ENCODE data around the gene RBMS3. TPM values are rescaled to one million over a fixed set of nuclear protein-coding genes. Genes with fewer than 3 reads are reported as not detected.

Gene RBMS3
- total RNA-seq, 3 donors from 2014 or later, result 48.4 to 117 (median 103) TPM

- Histone ChIP-seq H3K36me3 (no peaks in the 10 kb centered on the region), H3K4me3 (no peak overlapping the region), H3K4me1 (peaks cover 0 to 9% of the 10 kb centered on the region in 2 donors), H3K27me3 (no peaks in the 10 kb centered on the region), H3K9me3 (no peaks in the 10 kb centered on the region), H3K27ac (peak overlapping the region; percentile 80 to 83)
- no peak for TF ChIP-seq POLR2A (IDR thresholded peaks at IDR 0.05)
- TF ChIP-seq, protein P1, sequence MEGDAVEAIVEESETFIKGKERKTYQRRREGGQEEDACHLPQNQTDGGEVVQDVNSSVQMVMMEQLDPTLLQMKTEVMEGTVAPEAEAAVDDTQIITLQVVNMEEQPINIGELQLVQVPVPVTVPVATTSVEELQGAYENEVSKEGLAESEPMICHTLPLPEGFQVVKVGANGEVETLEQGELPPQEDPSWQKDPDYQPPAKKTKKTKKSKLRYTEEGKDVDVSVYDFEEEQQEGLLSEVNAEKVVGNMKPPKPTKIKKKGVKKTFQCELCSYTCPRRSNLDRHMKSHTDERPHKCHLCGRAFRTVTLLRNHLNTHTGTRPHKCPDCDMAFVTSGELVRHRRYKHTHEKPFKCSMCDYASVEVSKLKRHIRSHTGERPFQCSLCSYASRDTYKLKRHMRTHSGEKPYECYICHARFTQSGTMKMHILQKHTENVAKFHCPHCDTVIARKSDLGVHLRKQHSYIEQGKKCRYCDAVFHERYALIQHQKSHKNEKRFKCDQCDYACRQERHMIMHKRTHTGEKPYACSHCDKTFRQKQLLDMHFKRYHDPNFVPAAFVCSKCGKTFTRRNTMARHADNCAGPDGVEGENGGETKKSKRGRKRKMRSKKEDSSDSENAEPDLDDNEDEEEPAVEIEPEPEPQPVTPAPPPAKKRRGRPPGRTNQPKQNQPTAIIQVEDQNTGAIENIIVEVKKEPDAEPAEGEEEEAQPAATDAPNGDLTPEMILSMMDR (IDR thresholded peaks at IDR 0.05), result no peak
- no peak for TF ChIP-seq POLR2AphosphoS5 (IDR thresholded peaks at IDR 0.05)
- DNase-seq (ENCODE audit: low spot score in 2 of 2), result no peak
- intact Hi-C loops (cut with DNase I; ENCODE audit: low total_unique reads), result loop anchor here (2.0 kb wide), 1 partner anchor 30 kb away; no protein-coding TSS in a partner anchor
Observed at GRCh38 chr3:29696311-29696710, 415.4 kb downstream of the RBMS3 start.

DNA sequence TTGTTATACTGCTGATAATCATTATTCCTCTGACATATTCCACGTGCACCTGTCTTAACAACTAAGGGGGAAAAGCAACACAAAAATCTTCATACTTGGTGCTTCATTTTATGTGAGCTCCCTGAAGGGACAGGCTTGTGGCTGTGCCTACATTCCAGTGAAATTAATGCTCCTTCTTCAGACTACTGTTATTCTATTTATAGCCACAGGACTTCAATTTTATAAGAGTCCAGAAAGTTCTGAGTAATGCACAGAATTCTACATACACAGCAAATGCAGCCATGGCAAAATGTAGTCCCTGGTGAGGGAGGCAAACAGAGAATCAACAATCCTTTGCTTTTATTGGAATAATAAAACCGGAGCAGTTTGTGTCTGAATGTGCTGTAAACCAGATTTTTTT, 417.1 kb downstream of the RBMS3 start:
- Histone ChIP-seq H3K9me3 (no peaks in the 10 kb centered on the region), H3K27ac (peak overlapping the region in 1 of 2 donors; percentile 25), H3K4me1 (peaks cover 0 to 9% of the 10 kb centered on the region in 2 donors), H3K36me3 (no peaks in the 10 kb centered on the region), H3K4me3 (no peak overlapping the region), H3K27me3 (no peaks in the 10 kb centered on the region)
- TF ChIP-seq, protein P1 (IDR thresholded peaks at IDR 0.05), result no peak
- TF ChIP-seq POLR2AphosphoS5 (IDR thresholded peaks at IDR 0.05) (no peak), POLR2A (IDR thresholded peaks at IDR 0.05) (no peak)
- intact Hi-C loops (cut with DNase I; ENCODE audit: low total_unique reads), result loop anchor here (2.0 kb wide), 1 partner anchor 29 kb away; no protein-coding TSS in a partner anchor
- DNase-seq (ENCODE audit: low spot score in 2 of 2), result no peak

DNA sequence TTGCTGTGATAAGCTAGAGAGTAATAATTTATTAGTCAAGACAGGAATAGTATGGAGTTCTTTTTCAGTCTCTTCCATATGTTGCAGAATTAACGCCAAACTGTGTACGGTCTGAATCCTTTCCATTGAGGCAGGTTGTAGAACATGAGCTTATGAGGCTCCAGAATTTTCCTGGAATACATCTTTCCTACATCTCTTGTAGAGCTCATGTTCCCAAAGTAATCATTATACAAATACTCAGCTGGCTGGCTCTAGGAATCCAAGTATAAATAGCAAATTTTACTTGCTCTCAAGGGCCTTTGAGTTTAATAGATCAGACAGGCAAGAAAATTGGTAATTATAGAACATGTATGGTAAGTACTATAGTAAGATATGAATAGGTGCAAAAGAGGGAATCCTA, 419.4 kb downstream of the RBMS3 start:
- intact Hi-C loops (cut with DNase I; ENCODE audit: low total_unique reads), result no loop called here
- no peaks in the 10 kb centered on the region for H3K4me1 ChIP-seq

DNA sequence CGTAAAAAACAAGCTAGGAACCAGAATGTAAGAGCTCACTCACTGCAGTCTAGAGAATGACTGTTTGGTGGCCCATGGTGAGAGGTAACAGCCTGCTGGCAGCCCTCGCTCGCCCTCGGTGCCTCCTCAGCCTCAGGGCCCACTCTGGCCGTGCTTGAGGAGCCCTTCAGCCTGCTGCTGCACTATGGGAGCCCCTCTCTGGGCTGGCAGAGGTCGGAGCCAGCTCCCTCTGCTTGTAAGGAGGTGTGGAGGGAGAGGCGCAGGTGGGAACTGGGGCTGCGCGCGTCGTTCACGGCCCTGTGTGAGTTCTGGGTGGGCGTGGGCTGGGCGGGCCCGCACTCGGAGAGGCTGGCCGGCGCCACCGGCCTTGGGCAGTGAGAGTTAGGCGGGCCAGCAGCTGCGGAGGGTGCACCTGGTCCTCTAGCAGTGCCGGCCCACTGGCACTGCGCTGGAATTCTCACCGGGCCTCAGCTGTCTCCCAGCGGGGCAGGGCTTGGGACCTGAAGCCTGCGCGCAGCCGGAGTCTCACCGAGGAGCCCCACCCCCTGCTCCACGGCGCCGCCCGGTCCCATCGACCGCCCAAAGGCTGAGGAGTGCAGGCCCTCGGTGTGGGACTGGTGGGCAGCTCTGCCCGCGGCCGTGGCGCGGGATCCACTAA, 420.6 kb downstream of the RBMS3 start:
- no peak for DNase-seq (ENCODE audit: low spot score in 2 of 2)
- H3K27ac ChIP-seq, result no peak overlapping the region
- H3K4me3 ChIP-seq, result no peak overlapping the region
- no peaks in the 10 kb centered on the region for H3K9me3 ChIP-seq
- H3K27me3 ChIP-seq, result no peaks in the 10 kb centered on the region
- TF ChIP-seq, protein P1 (IDR thresholded peaks at IDR 0.05), result no peak
- TF ChIP-seq POLR2AphosphoS5 (IDR thresholded peaks at IDR 0.05), result no peak
- no peak for TF ChIP-seq POLR2A (IDR thresholded peaks at IDR 0.05)
- no peaks in the 10 kb centered on the region for H3K36me3 ChIP-seq
- intact Hi-C loops (cut with DNase I; ENCODE audit: low total_unique reads), result no loop called here
- H3K4me1 ChIP-seq, result no peaks in the 10 kb centered on the region

More for the DNA sequence above, 419.4 kb downstream of the RBMS3 start:
- DNase-seq (ENCODE audit: low spot score in 2 of 2), result no peak
- Histone ChIP-seq H3K36me3 (no peaks in the 10 kb centered on the region), H3K27ac (no peak overlapping the region), H3K9me3 (no peaks in the 10 kb centered on the region), H3K27me3 (no peaks in the 10 kb centered on the region), H3K4me3 (no peak overlapping the region)
- TF ChIP-seq POLR2A (IDR thresholded peaks at IDR 0.05), result no peak
- TF ChIP-seq POLR2AphosphoS5 (IDR thresholded peaks at IDR 0.05), result no peak
- TF ChIP-seq, protein P1 (IDR thresholded peaks at IDR 0.05), result no peak
